Activated naive CD4-positive, alpha-beta T cell treated with anti-CD3 and anti-CD28 coated beads, Interleukin-2, amount 10 ng/mL, durations not matched to agents 7 days and 5 days (primary cell): ENCODE measurements around the gene APOD.
"Not testable (repeated sequence)": the region's sequence is repeated elsewhere in the genome, so short reads cannot be mapped to it uniquely, and the experiment has no call there.

Experiments used
- CTCF ChIA-PET: fragments of 350-600 bp; sonication (Branson Sonifier 250); formaldehyde crosslinking; loops from one replicate; lab custom pipeline; 2021; ENCODE audit warnings: antibody characterized with exemption; lab: Charles Lee
- DNase-seq: peaks from one replicate; pipeline ENCODE4 v3.0.0-alpha.2; 2020
- H3K27ac Mint-ChIP-seq: one replicate; pipeline ENCODE4 v1.8.0; 2021; ENCODE audit warnings: mild to moderate bottlenecking, moderate library complexity, mixed read lengths
- H3K27me3 Mint-ChIP-seq: one replicate; pipeline ENCODE4 v1.8.0; 2021; ENCODE audit warnings: mild to moderate bottlenecking, mixed read lengths
- H3K36me3 Mint-ChIP-seq: one replicate; pipeline ENCODE4 v1.8.0; 2021; ENCODE audit warnings: mixed read lengths
- H3K4me1 Mint-ChIP-seq: one replicate; pipeline ENCODE4 v1.8.0; 2021; ENCODE audit warnings: mixed read lengths
- H3K4me3 Mint-ChIP-seq: one replicate; pipeline ENCODE4 v1.8.0; 2021; ENCODE audit warnings: mild to moderate bottlenecking, moderate library complexity, mixed read lengths
- H3K9me3 Mint-ChIP-seq: one replicate; pipeline ENCODE4 v1.8.0; 2021; ENCODE audit warnings: mixed read lengths

The APOD gene

GRCh38 chr3:195583831-195584542 lies at the start of gene APOD:
Gene APOD (minus strand): TSS chr3:195583940. CDS start chr3:195579461, 4,479 bp downstream.
- DNase-seq: no peak
- no peaks in the 10 kb centered on the region for H3K9me3 Mint-ChIP-seq
- H3K4me3 Mint-ChIP-seq: no peak within 1 kb of the TSS
- H3K27me3 Mint-ChIP-seq: peaks cover 6% of the 10 kb centered on the region
- no peak within 1 kb of the TSS for H3K27ac Mint-ChIP-seq
- H3K4me1 Mint-ChIP-seq: peaks cover 10% of the 10 kb centered on the region
- CTCF ChIA-PET: no interaction called here
- H3K36me3 Mint-ChIP-seq: no peaks in the 10 kb centered on the region

- H3K27ac Mint-ChIP-seq: not testable (repeated sequence)
Observed at GRCh38 chr3:195633351-195633750, 49.6 kb upstream of the APOD start.

GRCh38 chr3:195632501-195633185 lies 48.9 kb upstream of the APOD start:
- H3K4me1 Mint-ChIP-seq, H3K36me3 Mint-ChIP-seq, H3K9me3 Mint-ChIP-seq, DNase-seq, CTCF ChIA-PET: not testable (repeated sequence)
- Mint-ChIP-seq H3K27ac (peak overlapping the region; percentile 68), H3K27me3 (peaks cover 17% of the 10 kb centered on the region), H3K4me3 (peak overlapping the region; percentile 6)

More at GRCh38 chr3:195633351-195633750, 49.6 kb upstream of the APOD start:
- H3K27me3 Mint-ChIP-seq, DNase-seq, H3K9me3 Mint-ChIP-seq, H3K36me3 Mint-ChIP-seq, H3K4me1 Mint-ChIP-seq, CTCF ChIA-PET: not testable (repeated sequence)
- H3K4me3 Mint-ChIP-seq: peak overlapping the region; percentile 23

- H3K4me1 Mint-ChIP-seq, H3K9me3 Mint-ChIP-seq, H3K27ac Mint-ChIP-seq, H3K36me3 Mint-ChIP-seq, H3K4me3 Mint-ChIP-seq, CTCF ChIA-PET, DNase-seq: not testable (repeated sequence)
- H3K27me3 Mint-ChIP-seq: peaks cover 19% of the 10 kb centered on the region
Observed at GRCh38 chr3:195632046-195632445, 48.3 kb upstream of the APOD start.

- CTCF ChIA-PET: not testable (repeated sequence)
Observed at GRCh38 chr3:195630938-195631495, 47.3 kb upstream of the APOD start.

GRCh38 chr3:195630086-195630917 lies 46.6 kb upstream of the APOD start:
- DNase-seq, H3K9me3 Mint-ChIP-seq, H3K4me1 Mint-ChIP-seq, CTCF ChIA-PET, H3K36me3 Mint-ChIP-seq, H3K27ac Mint-ChIP-seq, H3K4me3 Mint-ChIP-seq: not testable (repeated sequence)
- H3K27me3 Mint-ChIP-seq: peaks cover 19% of the 10 kb centered on the region

More at GRCh38 chr3:195630938-195631495, 47.3 kb upstream of the APOD start:
- H3K9me3 Mint-ChIP-seq, H3K27ac Mint-ChIP-seq, DNase-seq, H3K36me3 Mint-ChIP-seq, H3K4me3 Mint-ChIP-seq, H3K4me1 Mint-ChIP-seq: not testable (repeated sequence)
- peaks cover 19% of the 10 kb centered on the region for H3K27me3 Mint-ChIP-seq

GRCh38 chr3:195629682-195630081 lies 45.9 kb upstream of the APOD start:
- H3K9me3 Mint-ChIP-seq, H3K4me1 Mint-ChIP-seq, H3K36me3 Mint-ChIP-seq, DNase-seq, H3K27ac Mint-ChIP-seq, CTCF ChIA-PET, H3K4me3 Mint-ChIP-seq: not testable (repeated sequence)
- H3K27me3 Mint-ChIP-seq: peaks cover 19% of the 10 kb centered on the region

- H3K27ac Mint-ChIP-seq, CTCF ChIA-PET, H3K9me3 Mint-ChIP-seq, DNase-seq, H3K4me3 Mint-ChIP-seq, H3K4me1 Mint-ChIP-seq, H3K36me3 Mint-ChIP-seq: not testable (repeated sequence)
- H3K27me3 Mint-ChIP-seq: peaks cover 19% of the 10 kb centered on the region
Observed at GRCh38 chr3:195628386-195628920, 44.7 kb upstream of the APOD start.

GRCh38 chr3:195627515-195628385 lies 44.0 kb upstream of the APOD start:
- H3K4me1 Mint-ChIP-seq, CTCF ChIA-PET, DNase-seq, H3K4me3 Mint-ChIP-seq, H3K27ac Mint-ChIP-seq, H3K9me3 Mint-ChIP-seq, H3K36me3 Mint-ChIP-seq: not testable (repeated sequence)
- H3K27me3 Mint-ChIP-seq: peaks cover 19% of the 10 kb centered on the region

- H3K9me3 Mint-ChIP-seq, H3K4me1 Mint-ChIP-seq, H3K27ac Mint-ChIP-seq, DNase-seq, H3K4me3 Mint-ChIP-seq, CTCF ChIA-PET, H3K36me3 Mint-ChIP-seq: not testable (repeated sequence)
- peaks cover 13% of the 10 kb centered on the region for H3K27me3 Mint-ChIP-seq
Observed at GRCh38 chr3:195624603-195625560, 41.1 kb upstream of the APOD start.

- H3K9me3 Mint-ChIP-seq, H3K4me1 Mint-ChIP-seq, H3K27ac Mint-ChIP-seq, CTCF ChIA-PET, H3K4me3 Mint-ChIP-seq, DNase-seq, H3K36me3 Mint-ChIP-seq: not testable (repeated sequence)
- peaks cover 16% of the 10 kb centered on the region for H3K27me3 Mint-ChIP-seq
Observed at GRCh38 chr3:195624171-195624570, 40.4 kb upstream of the APOD start.

GRCh38 chr3:195623217-195623965 lies 39.7 kb upstream of the APOD start:
- peaks cover 14% of the 10 kb centered on the region for H3K27me3 Mint-ChIP-seq
- H3K27ac Mint-ChIP-seq, H3K4me1 Mint-ChIP-seq, CTCF ChIA-PET, H3K9me3 Mint-ChIP-seq, DNase-seq, H3K36me3 Mint-ChIP-seq, H3K4me3 Mint-ChIP-seq: not testable (repeated sequence)
